ENCODE measurements around the gene PTPRK.
A peak's percentile ranks its signal among the peaks of the same experiment; 100 is the strongest.

The PTPRK gene

GRCh38 chr6:128520436-128521281 is at the start of gene PTPRK:
PTPRK (minus strand) TSS chr6:128520599; CDS start chr6:128520358, 241 bp downstream.
- DNase-seq, result peak; percentile 82

DNA sequence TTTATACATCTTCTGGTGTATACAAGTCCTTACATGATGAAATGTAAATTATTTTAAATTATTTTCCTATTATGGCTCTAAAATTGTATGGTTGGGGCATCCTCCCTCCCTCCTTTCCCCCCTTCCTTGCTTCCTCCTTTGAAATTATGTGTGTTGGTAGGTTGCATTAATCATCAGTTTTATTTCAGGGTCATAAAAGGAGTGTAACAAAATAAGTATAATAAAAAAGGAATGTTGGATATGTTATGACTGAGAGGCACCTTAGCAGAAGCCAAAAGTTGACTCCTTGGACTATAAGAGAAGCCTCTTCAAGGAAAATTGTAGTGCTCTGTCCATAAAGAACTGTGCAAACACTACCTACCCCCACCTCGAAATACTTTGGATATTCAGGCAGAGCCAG is 46.6 kb upstream of the PTPRK start:
- no peak for DNase-seq

DNA sequence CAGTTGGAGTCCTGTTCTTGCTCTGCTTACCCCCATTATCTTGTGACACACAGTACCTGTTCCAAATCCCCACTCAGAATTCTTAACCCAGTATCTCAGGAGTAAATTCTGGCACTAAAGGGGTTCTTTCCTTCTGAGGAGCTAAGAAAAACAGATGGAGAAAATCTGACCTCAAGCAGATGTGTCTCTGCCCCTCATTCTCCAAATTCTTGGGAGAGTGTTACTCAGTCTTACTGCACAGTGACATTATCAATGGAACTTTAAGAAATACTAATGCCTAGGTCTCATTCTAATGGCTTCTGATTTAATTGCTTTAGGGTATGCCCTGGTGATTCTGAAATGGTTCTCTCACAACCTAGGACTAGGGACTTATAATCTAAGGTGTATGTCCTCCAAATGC is 40.6 kb upstream of the PTPRK start:
- DNase-seq, result no peak

DNA sequence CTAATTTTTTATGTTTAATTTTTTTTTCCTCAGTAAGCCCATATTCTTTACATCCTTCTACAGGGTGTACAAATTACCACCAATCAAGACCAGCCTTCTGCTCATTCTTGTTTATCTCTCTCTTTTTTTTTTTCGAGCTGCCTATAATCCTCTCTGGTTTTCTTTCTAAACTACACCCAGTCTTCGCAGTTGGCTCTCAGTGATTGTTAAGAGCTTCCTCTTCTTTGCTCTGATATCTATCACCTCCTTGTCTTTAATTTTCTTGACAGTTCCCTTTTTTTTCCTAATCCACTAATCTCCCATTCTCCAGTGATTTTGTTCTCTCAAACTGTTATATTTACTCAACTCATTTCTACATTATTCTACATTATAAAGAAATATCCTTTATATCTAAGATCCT is 38.5 kb upstream of the PTPRK start:
- DNase-seq, result no peak

DNA sequence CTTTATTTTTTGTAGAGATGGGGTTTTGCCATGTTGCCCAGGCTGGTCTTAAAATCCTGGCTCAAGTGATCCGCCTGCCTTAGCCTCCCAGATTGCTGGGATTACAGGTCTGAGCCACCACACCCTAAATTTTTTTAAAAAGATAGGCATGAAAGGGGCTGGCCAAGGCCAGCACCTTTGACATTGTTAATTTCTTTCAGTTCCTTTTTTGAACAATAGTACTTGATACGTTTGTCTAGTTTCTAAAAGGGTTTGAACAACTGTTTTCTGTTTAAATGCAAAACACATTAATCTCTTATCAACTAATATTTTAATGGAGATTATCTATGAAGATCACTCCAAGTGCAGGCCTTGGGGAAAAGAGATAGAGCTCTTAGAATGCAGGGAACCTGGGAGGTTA is 37.6 kb upstream of the PTPRK start:
- DNase-seq, result no peak

- no peak for DNase-seq
Measured at GRCh38 chr6:128557081-128557480, 36.7 kb upstream of the PTPRK start.

DNA sequence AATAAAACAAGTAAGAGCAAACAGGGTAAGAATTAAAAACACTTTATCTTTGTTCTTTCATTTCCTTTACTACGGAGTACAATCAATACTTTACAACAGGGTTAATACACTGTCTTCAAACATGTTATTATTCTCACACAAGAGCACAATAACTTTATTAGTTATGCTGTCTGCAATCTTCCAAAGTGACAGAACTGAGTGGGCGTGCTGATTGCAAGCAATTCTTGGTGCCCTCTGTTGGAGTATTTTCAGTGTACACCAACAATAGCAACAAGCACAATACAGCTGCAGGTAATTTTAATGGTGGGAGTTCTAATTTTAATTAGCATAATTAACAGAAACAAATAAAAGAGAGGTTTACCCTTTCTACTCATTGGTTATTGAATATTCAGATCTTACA is 33.9 kb upstream of the PTPRK start:
- DNase-seq, result no peak

DNA sequence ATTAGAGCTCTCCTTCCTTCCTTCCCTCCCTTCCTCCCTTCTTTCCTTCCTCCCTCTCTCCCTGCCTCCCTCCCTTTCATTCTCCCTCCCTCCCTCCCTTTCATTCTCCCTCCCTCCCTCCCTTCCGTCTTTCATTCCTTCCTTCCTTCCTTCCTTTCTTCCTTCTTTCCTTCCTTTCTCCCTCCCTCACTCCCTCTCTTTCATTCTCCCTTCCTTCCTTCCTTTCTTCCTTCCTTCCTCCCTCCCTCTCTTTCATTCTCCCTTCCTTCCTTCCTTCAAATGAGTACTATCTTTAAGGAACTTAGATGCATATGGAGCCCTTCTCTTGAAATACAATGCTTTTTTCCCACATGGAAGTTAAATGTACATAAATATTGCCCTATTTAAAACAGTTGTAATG is 20.9 kb upstream of the PTPRK start:
- DNase-seq, result no peak

GRCh38 chr6:128538763-128539162 is 18.4 kb upstream of the PTPRK start:
- no peak for DNase-seq

DNA sequence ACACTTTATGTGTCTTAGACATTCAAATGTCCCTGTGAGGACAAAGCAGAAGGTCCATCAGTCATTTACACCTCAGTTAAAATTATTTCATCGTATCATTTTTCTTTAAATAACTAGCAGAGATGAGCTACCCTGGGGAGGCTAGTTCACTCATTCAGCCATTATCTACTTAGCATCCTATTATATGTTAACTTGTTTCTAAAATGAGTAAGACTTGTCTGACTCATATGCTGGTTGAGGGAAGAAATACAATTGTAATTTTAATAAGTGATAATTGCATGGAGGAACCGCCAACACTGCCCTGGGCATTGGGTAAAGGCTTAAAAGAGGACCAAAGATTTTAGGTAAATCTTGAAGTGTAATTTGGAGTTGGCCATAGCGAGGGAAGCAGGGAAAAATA is 12.4 kb upstream of the PTPRK start:
- DNase-seq, result no peak

DNA sequence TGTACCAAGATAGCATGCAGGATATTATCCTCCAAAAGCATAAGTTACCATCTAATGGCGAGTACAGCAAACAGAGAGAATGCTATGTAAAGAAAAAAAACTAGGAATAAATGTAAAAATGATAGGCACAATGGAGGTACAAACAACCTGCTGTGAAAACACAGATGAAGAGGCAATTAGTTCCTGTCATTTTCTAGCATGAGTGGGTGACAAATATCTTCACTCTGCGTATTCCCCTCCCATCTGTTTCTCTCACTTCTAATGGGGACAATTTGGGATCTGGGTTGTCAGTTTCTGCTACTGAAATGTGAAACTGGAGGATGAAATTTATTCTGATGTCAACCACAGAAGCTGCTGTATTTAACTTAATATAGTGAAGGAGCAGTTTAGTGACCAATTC is 11.7 kb upstream of the PTPRK start:
- DNase-seq, result no peak

GRCh38 chr6:128531696-128532095 is 11.3 kb upstream of the PTPRK start:
- DNase-seq, result no peak

DNA sequence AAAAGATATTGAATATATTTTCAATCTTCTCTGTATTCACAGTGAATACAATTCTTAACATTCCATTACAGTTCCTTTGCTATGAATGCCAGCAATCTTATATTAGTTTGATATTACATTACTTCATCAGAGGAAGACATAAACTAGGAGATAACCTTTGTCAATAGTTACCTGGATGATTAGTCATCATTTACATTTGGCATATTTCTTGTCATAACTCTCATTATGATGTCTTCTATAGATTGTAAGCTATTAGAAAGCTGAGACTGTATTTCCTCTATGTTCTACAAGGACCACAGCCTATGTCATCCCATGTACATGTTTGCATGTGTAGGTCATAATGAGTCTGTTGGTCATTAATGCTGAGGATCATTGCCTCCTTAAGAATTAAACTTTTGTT is 7.8 kb upstream of the PTPRK start:
- DNase-seq, result no peak

- no peak for DNase-seq
Measured at GRCh38 chr6:128527375-128527774, 7.0 kb upstream of the PTPRK start.

DNA sequence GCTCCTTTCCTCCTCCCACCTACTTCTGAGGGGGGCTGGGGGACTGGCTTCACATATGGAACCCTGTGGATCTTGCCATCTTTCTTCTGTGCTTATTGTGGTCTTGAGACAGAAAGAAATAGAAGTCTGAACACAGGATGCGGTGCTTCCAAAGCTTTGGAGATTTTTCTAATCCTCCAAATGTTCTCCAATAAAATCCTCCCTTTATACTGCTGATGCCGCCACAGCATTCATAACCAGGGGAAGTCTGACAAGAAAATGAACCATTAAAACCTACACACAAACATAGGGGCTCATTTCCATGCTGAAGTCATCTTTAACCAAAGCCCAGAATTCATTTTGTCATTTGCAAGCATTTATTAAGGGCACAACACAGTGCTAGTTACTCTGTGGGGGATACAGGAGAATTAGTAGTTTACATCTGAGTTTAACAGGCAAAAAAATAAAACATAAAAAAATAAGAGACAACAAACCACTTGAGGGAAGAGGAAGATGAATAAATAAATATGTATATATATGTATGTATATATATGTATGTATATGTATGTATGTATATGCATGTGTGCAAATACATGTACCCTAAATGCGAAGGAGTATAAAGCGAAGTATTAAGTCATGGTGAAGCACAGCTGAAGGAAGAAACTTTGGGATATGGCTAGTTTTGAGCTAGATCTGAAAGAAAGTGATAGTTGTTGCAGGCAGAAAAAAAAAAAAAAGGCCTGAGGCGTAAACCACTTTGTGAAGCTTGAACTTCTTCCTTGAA is 5.9 kb upstream of the PTPRK start:
- DNase-seq, result no peak

DNA sequence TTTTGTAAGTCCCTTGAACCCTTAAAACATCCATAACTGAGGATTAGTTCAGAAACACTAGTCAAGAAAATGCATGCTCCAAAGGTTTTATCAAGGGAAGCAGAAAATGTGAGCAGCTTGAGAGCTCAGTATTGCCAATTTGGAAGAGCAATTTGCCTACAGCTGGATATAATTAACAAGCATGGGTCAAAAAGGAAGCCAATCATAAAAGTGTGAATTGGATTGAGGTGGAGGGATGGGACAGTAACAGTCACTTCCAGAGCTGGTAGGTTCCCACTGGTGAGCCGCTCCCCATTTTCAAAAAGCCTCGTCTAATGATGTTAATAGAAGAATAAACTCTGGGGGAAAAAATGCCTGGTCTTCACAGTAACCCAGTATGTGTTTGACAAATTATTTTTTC is 5.0 kb upstream of the PTPRK start:
- no peak for DNase-seq

DNA sequence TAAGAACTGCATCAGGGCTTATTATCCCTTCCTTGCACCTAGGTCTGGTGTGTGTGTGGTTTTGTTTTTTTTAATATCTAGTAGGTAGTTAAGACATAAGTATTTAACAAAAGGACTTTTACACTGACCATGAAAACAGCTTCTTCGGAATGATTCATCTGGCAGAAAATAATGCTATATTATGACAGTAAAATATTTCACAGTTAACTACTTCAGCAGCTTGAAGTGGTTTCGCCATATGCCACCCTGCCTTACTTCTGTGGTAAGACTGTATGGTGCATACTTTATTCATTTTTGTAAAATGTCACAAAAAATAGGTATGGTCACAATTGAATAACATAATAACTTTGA is 858 bp upstream of the PTPRK start:
- no peak for DNase-seq

GRCh38 chr6:128519931-128520435 is 416 bp downstream of the PTPRK start:
- peak; percentile 22 for DNase-seq

DNA sequence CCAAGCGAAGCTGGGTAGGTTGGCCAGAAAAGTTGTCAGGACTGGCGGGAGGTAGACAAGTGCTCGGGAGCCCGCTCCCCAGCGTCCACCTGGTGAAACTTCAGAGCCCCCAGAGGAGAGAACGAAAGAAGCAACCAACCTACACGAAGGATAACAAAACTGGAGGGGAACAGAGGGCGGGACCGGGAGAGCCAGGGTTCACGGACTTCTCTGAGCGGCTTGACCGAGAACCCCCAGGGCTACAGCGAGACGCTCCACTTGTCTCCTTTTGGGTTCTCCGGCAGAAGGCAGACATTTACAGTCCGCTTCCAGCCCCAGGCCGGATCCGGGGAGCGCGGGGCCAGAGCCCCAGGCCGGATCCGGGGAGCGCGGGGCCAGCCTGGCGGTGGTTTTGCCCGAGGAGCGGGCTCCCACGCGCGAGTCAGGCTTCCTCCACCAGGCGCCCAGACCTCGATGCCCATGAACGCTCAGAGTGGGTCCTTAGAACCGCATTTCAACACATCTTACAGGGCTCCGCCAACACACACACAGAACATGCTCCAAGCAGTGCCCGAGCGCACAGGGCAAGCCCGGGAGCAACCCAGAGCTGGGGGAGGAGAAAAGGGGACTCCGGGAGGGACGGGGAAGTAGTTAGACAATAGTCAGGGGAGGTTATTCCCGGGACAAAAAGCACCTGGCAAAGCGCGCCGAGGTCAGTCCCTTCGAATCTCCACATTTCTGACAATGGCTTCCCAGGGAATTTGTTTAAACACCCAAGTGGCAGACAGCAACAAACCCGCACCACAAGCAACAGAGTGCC is 1.1 kb downstream of the PTPRK start:
- peak; percentile 9 for DNase-seq

DNA sequence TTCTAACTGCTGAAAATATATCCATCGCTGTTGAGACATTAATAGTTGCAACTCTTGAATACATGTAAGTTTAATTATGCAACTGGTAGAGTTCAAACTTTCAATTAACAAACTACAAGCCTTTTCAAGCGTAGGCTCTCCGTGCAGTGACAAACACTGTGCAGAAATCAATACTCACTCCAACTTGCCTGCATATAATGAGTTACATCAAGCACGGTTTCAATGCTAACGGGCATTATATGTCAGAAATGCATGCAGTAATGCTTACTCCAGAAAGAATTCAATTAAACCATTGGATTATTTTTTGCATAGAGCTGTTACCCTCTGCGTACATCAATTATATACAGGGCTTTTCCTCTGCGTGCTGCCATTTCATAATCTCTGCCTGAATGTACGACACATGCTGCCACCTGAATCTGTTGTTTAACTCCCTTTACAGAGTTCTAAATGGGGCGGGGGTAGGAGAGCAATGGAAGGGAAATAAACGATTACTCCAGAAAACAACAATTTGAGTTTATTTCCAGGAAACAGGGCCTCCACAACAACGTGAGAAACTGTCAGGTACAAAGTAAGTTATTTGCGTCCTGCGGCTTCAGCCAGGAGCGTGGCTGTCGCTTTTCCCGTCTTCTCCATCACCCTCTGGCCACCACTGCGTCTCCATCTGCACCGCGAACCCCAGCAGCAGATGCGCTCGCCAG is 1.8 kb downstream of the PTPRK start:
- no peak for DNase-seq

- no peak for DNase-seq
Measured at GRCh38 chr6:128517124-128517523, 3.3 kb downstream of the PTPRK start.

DNA sequence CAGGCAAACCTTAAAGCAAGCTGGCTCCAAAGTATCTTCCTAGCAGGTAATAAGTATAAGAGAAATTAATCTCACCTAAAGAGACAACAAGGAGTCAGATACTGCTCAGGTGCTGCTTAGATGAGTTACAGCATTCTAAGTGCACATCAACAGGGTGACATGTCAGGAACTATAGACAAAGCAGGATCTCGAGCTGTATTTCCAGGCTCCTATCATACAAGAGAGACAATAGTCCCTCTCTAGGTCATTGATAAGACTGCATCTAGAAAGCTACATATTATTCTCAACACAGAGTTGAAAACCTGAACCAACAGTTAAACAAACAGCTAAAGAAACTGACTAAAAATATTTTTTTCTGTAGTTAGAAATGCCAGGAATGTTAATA is 3.9 kb downstream of the PTPRK start:
- no peak for DNase-seq

Data from activated CD4-positive, alpha-beta T cell treated with anti-CD3 and anti-CD28 coated beads for 1 hour (primary cell).